Smooth muscle cell (in vitro differentiated cells): ENCODE measurements around the gene ACLY. TPM values are rescaled to one million over a fixed set of nuclear protein-coding genes. Genes with fewer than 3 reads are reported as not detected.

Experiments used
- DNase-seq: peaks from one replicate; lab custom pipeline; 2025; ENCODE audit not compliant: unreplicated experiment; lab: John Stamatoyannopoulos, UW
- H2AFZ ChIP-seq: fragments of 200-600 bp; sonication (generic); 2 replicates; pipeline ENCODE4 v1.6.0; 2016; ENCODE audit warnings: antibody characterized with exemption, low read depth, mild to moderate bottlenecking
- H3F3A ChIP-seq: fragments of 200-600 bp; sonication (generic); 2 replicates; pipeline ENCODE4 v1.6.0; 2017; ENCODE audit warnings: antibody characterized with exemption, low read depth
- H3K27ac ChIP-seq: fragments of 200-600 bp; sonication (generic); 2 replicates; pipeline ENCODE4 v1.5.1; 2016; ENCODE audit warnings: low read depth, mild to moderate bottlenecking
- H3K27me3 ChIP-seq: fragments of 200-600 bp; sonication (generic); 2 replicates; pipeline ENCODE4 v1.6.1; 2016; ENCODE audit warnings: low read depth, mild to moderate bottlenecking
- H3K36me3 ChIP-seq: fragments of 200-600 bp; sonication (generic); 2 replicates; pipeline ENCODE4 v1.5.1; 2016; ENCODE audit warnings: low read depth
- H3K4me1 ChIP-seq: fragments of 200-600 bp; sonication (generic); 2 replicates; pipeline ENCODE4 v1.5.1; 2016; ENCODE audit warnings: low read depth
- H3K4me2 ChIP-seq: fragments of 200-600 bp; sonication (generic); 2 replicates; pipeline ENCODE4 v1.6.0; 2016; ENCODE audit warnings: mild to moderate bottlenecking
- H3K4me3 ChIP-seq: fragments of 200-600 bp; sonication (generic); 2 replicates; pipeline ENCODE4 v1.5.1; 2016; ENCODE audit warnings: mild to moderate bottlenecking
- H3K79me2 ChIP-seq: fragments of 200-600 bp; sonication (generic); 2 replicates; pipeline ENCODE4 v1.6.0; 2016; ENCODE audit warnings: low read depth, mild to moderate bottlenecking
- H3K9ac ChIP-seq: fragments of 200-600 bp; sonication (generic); 2 replicates; pipeline ENCODE4 v1.6.0; 2016; ENCODE audit warnings: low read depth
- H3K9me3 ChIP-seq: fragments of 200-600 bp; sonication (generic); replicated peaks from 2 replicates; pipeline ENCODE4 v1.5.1; 2016; ENCODE audit warnings: low read depth
- H4K20me1 ChIP-seq: fragments of 200-600 bp; sonication (generic); 2 replicates; pipeline ENCODE4 v1.6.0; 2016; ENCODE audit warnings: low read depth
- CTCF ChIP-seq: fragments of 200-600 bp; sonication (generic); IDR thresholded peaks from 2 replicates; pipeline ENCODE4 v1.5.1; 2017; ENCODE audit warnings: borderline replicate concordance, mild to moderate bottlenecking, antibody characterized with exemption; ENCODE audit not compliant: insufficient read depth, poor library complexity, severe bottlenecking
- WGBS: methylation state at CpG from one replicate; pipeline ENCODE4 v1.1.7; 2016; ENCODE audit warnings: low lambda C conversion rate; 5-methylcytosine and 5-hydroxymethylcytosine counted together
- polyA plus RNA-seq: library from polyadenylated mRNA; unstranded; fragments of >200 nt; fragmentation: Nextera tagmentation; extraction: Ambion mirVana; gene quantifications from 2 replicates; pipeline ENCODE4 v1.2.1, GENCODE V29; 2016
- total RNA-seq: library from RNA; depleted of rRNA; stranded (reverse); fragments of >200 nt; gene quantifications from 2 replicates; pipeline ENCODE4 v1.2.3, GENCODE V29; 2014

Gene ACLY
- total and polyA plus RNA-seq, 2 experiments from 2014 or later: 172 to 188 TPM

- peak; percentile 86 for DNase-seq
- no peaks in the 10 kb centered on the region for H4K20me1 ChIP-seq
- WGBS: 3% methylated on average over 43 of the region's 43 CpGs
- H3K9me3 ChIP-seq: no peaks in the 10 kb centered on the region
- peaks cover 8% of the 10 kb centered on the region for H3F3A ChIP-seq
- peak within 1 kb of the TSS; percentile 89 for H3K9ac ChIP-seq
- no peak for TF ChIP-seq CTCF
- peak within 1 kb of the TSS; percentile 87 for H3K4me2 ChIP-seq
- peak within 1 kb of the TSS; percentile 67 for H3K4me3 ChIP-seq
- H3K79me2 ChIP-seq: peaks cover 6% of the 10 kb centered on the region
- H3K4me1 ChIP-seq: peaks cover 5% of the 10 kb centered on the region
- H3K27ac ChIP-seq: peak within 1 kb of the TSS; percentile 87
- no peaks in the 10 kb centered on the region for H3K36me3 ChIP-seq
- no peaks in the 10 kb centered on the region for H3K27me3 ChIP-seq
- H2AFZ ChIP-seq: peak within 1 kb of the TSS; percentile 91
Observed at GRCh38 chr17:41930009-41930832, 11.5 kb upstream of the ACLY start, which contains the start of gene ODAD4. TSS of gene ODAD4 (plus strand) at chr17:41930617. CDS start at chr17:41930724, 107 bp downstream.

- peak overlapping the region; percentile 87 for H3K27ac ChIP-seq
- peak overlapping the region; percentile 87 for H3K4me2 ChIP-seq
- peaks cover 5% of the 10 kb centered on the region for H3K4me1 ChIP-seq
- H4K20me1 ChIP-seq: no peaks in the 10 kb centered on the region
- H3K27me3 ChIP-seq: no peaks in the 10 kb centered on the region
- no peaks in the 10 kb centered on the region for H3K36me3 ChIP-seq
- no peak for DNase-seq
- H3K79me2 ChIP-seq: peaks cover 6% of the 10 kb centered on the region
- 82% methylated on average over 6 of the region's 6 CpGs for WGBS
- H3F3A ChIP-seq: peaks cover 8% of the 10 kb centered on the region
- no peak for TF ChIP-seq CTCF
- no peak overlapping the region for H3K9ac ChIP-seq
- H3K9me3 ChIP-seq: no peaks in the 10 kb centered on the region
- no peak overlapping the region for H2AFZ ChIP-seq
- H3K4me3 ChIP-seq: no peak overlapping the region
Observed at GRCh38 chr17:41928693-41929251, 10.0 kb upstream of the ACLY start.

GRCh38 chr17:41925991-41926590, 7.3 kb upstream of the ACLY start:
- Histone ChIP-seq H2AFZ (no peak overlapping the region), H3K79me2 (peaks cover 6% of the 10 kb centered on the region), H3K27ac (no peak overlapping the region), H4K20me1 (no peaks in the 10 kb centered on the region), H3K36me3 (no peaks in the 10 kb centered on the region), H3K27me3 (no peaks in the 10 kb centered on the region), H3K4me2 (no peak overlapping the region), H3K9ac (no peak overlapping the region), H3K9me3 (no peaks in the 10 kb centered on the region), H3K4me1 (peaks cover 5% of the 10 kb centered on the region), H3F3A (peaks cover 8% of the 10 kb centered on the region), H3K4me3 (no peak overlapping the region)
- DNase-seq: no peak
- no peak for TF ChIP-seq CTCF
- 95% methylated on average over 7 of the region's 7 CpGs for WGBS
